Skeletal muscle tissue (tissue), 4 donors: Measurements from ENCODE around the gene LARP4. TPM values are rescaled to one million over a fixed set of nuclear protein-coding genes. Genes with fewer than 3 reads are reported as not detected.
A peak's percentile ranks its signal among the peaks of the same experiment; 100 is the strongest.
"Not testable (repeated sequence)": the region's sequence is repeated elsewhere in the genome, so short reads cannot be mapped to it uniquely, and the experiment has no call there.

ENCODE experiments used
- H3K27ac ChIP-seq: one replicate; pipeline ENCODE4 v1.7.0; 2013; ENCODE audit warnings: mild to moderate bottlenecking, low read depth, low read length, inconsistent platforms
- H3K27me3 ChIP-seq, 3 donors: one replicate each; pipeline ENCODE4 v1.7.0; 2013; ENCODE audit warnings: low read length in 3 of 3; ENCODE audit not compliant: control insufficient read depth in 3 of 3, insufficient read depth in 3 of 3
- H3K36me3 ChIP-seq, 3 donors: one replicate each; pipeline ENCODE4 v1.7.0; 2013; ENCODE audit warnings: low read length in 3 of 3; ENCODE audit not compliant: control insufficient read depth in 3 of 3, insufficient read depth in 3 of 3
- H3K4me1 ChIP-seq, 3 donors: one replicate each; pipeline ENCODE4 v1.7.0; 2013; ENCODE audit warnings: low read length in 3 of 3, mild to moderate bottlenecking in 3 of 3; ENCODE audit not compliant: control insufficient read depth in 3 of 3, insufficient read depth in 3 of 3
- H3K4me3 ChIP-seq, 3 donors: one replicate each; pipeline ENCODE4 v1.7.0; 2013; ENCODE audit warnings: low read length in 3 of 3
- H3K9ac ChIP-seq, 3 donors: one replicate each; pipeline ENCODE4 v1.7.0; 2013; ENCODE audit warnings: low read length in 3 of 3, mild to moderate bottlenecking in 3 of 3, moderate library complexity in 2 of 3, low read depth in 1 of 3
- H3K9me3 ChIP-seq, 3 donors: one replicate each; pipeline ENCODE4 v1.7.0; 2013; ENCODE audit warnings: low read length in 3 of 3; ENCODE audit not compliant: control insufficient read depth in 3 of 3
- total RNA-seq: library from RNA; depleted of rRNA; stranded (reverse); fragments of >200 nt; gene quantifications from one replicate; pipeline ENCODE4 v1.2.3, GENCODE V29; 2014
- donor health status: Osteomylitis.

LARP4 gene
- total RNA-seq, 1 donor from 2014 or later: 37.6 TPM

DNA sequence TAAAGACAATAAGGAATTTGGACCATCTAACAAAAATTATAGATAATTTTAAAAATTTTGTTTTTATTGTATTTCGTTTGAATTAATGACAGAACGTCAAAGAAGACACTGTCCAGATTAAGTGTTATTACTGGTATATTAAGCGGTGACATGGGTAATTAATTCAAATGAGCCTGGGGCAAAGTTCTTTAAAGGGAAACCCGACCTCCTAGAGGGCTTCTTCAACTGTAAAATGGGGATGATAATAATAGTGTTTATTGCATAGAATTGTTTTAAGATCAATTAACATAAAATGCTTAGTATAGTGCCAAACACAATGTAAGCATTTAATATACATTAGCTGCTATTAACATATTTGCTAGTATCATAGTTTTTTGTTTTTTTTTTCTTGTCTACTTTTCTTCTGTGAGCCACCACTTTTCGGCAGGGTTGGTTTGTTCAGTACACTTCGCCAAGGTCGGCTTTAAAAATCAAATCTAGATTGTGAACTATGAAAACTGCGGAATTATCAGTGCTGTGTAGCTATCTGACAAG, 514 bp upstream of the LARP4 start:
- H3K9me3 ChIP-seq: no peaks in the 10 kb centered on the region
- no peaks in the 10 kb centered on the region for H3K27me3 ChIP-seq
- peak overlapping the region; percentile 95 for H3K27ac ChIP-seq
- peak overlapping the region; percentile 92 to 96 (median 93) for H3K4me3 ChIP-seq
- H3K4me1 ChIP-seq: peaks cover 2 to 13% (median 12%) of the 10 kb centered on the region in 3 donors
- no peaks in the 10 kb centered on the region for H3K36me3 ChIP-seq
- H3K9ac ChIP-seq: peak overlapping the region; percentile 86 to 96 (median 92)

- Histone ChIP-seq H3K9me3 (no peaks in the 10 kb centered on the region), H3K36me3 (no peaks in the 10 kb centered on the region), H3K4me1 (peaks cover 2 to 13% (median 12%) of the 10 kb centered on the region in 3 donors), H3K9ac (peak overlapping the region; percentile 92 to 96 (median 93)), H3K4me3 (peak overlapping the region; percentile 92 to 96 (median 93)), H3K27me3 (no peaks in the 10 kb centered on the region), H3K27ac (peak overlapping the region; percentile 95)
Measured at GRCh38 chr12:50401500-50402081, 906 bp downstream of the LARP4 start.

DNA sequence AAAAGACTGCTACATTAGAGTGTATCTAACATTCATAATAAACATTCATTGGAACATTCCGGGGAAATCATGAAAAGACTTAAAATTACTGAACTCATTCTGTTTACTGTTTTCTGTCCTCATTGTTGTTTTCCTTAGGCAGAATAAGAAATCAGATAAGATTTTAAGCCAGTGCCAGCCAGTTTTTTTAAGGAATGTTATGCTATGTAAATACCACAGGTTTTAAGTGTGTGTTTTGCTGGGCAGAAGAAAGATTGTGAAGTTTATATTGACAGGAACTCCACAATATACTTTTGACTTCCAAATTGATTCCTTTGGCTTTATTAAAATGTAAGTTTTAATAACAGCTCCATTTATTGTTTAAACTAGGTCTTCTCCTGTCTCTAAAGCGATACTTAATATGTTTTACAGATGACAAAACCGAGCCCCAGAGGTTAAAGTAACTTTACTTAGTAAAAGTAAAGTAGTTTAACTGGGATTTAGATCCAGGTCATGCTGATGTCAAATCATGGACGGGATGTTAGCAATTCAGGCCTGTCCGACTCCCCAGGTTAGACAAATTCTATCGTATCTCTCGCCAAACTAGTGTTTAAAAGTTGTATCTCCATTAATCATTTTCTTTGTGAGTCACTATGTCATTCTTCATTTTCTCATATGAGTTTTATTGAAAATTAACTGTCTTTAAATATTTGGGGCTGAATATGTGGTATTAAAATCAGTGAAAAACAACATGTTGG, 1.7 kb downstream of the LARP4 start:
- Histone ChIP-seq H3K4me3 (peak overlapping the region; percentile 92 to 96 (median 93)), H3K36me3 (no peaks in the 10 kb centered on the region), H3K9me3 (no peaks in the 10 kb centered on the region), H3K9ac (peak overlapping the region; percentile 92 to 96 (median 93)), H3K27me3 (no peaks in the 10 kb centered on the region), H3K27ac (peak overlapping the region; percentile 95), H3K4me1 (peaks cover 2 to 13% (median 12%) of the 10 kb centered on the region in 3 donors)

- H3K4me3 ChIP-seq: peak overlapping the region; percentile 28 to 93 (median 92)
- H3K27ac ChIP-seq: peak overlapping the region; percentile 95
- no peaks in the 10 kb centered on the region for H3K36me3 ChIP-seq
- peaks cover 2 to 13% (median 12%) of the 10 kb centered on the region in 3 donors for H3K4me1 ChIP-seq
- no peaks in the 10 kb centered on the region for H3K27me3 ChIP-seq
- no peaks in the 10 kb centered on the region for H3K9me3 ChIP-seq
- H3K9ac ChIP-seq: peak overlapping the region; percentile 92 to 96 (median 93)
Measured at GRCh38 chr12:50403001-50403440, 2.3 kb downstream of the LARP4 start.

DNA sequence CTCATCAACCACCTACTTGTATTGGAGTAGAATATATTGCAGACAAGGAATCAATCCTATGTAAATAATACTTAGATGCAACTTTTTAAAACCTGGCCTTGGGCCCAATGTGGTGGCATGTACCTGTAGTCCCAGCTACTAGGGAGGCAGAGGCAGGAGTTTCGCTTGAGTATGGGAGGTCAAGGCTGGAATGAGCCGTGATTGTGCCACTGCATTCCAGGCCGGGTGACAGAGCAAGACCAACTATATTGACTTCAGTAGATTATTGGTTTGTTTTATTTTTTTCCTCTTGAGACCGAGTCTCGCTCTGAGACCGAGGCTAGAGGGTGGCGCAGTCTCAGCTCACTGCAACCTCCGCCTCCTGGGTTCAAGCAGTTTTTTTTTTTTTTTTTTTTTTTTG, 3.6 kb downstream of the LARP4 start:
- Histone ChIP-seq H3K4me1 (peaks cover 3 to 13% (median 12%) of the 10 kb centered on the region in 3 donors), H3K4me3 (no peak overlapping the region), H3K36me3 (no peaks in the 10 kb centered on the region), H3K9me3 (no peaks in the 10 kb centered on the region), H3K9ac (no peak overlapping the region), H3K27ac (no peak overlapping the region), H3K27me3 (no peaks in the 10 kb centered on the region)

GRCh38 chr12:50411051-50411660, 10.5 kb downstream of the LARP4 start:
- H3K27me3 ChIP-seq: no peaks in the 10 kb centered on the region
- H3K9ac ChIP-seq: no peak overlapping the region
- peaks cover 0 to 3% (median 1%) of the 10 kb centered on the region in 3 donors for H3K36me3 ChIP-seq
- H3K9me3 ChIP-seq: no peaks in the 10 kb centered on the region
- no peak overlapping the region for H3K4me3 ChIP-seq
- no peak overlapping the region for H3K27ac ChIP-seq
- H3K4me1 ChIP-seq: peaks cover 0 to 2% (median 0%) of the 10 kb centered on the region in 3 donors

DNA sequence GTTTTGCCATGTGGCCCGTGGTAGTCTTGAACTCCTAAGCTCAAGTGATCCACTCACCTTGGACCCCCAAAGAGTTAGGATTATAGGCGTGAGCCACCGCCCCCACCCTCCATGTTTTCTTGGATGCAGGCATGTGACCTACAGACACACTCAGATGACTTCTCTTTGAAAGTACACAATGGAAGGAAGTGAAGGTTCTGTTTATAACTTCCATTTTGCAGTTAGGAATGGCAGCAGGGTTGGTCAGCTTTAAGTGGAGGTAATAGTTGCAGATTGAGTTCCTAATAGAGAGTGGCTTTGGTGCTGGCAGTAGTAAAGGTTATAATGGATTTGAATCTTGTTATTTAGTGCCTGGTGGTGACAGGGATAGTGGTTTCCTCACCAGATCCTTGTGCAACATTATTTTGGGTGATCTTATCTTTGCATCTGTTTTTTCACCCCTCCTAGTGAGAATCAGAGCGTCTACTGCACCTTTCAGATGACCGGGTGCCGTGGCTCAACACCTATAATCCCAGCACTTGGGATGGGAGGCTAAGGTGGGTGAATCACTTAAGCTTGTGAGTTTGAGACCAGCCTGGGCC, 15.3 kb downstream of the LARP4 start:
- Histone ChIP-seq H3K27me3 (no peaks in the 10 kb centered on the region), H3K36me3 (peaks cover 3 to 10% (median 6%) of the 10 kb centered on the region in 3 donors), H3K4me3 (no peak overlapping the region), H3K27ac (no peak overlapping the region), H3K9me3 (no peaks in the 10 kb centered on the region), H3K9ac (no peak overlapping the region), H3K4me1 (no peaks in the 10 kb centered on the region)

DNA sequence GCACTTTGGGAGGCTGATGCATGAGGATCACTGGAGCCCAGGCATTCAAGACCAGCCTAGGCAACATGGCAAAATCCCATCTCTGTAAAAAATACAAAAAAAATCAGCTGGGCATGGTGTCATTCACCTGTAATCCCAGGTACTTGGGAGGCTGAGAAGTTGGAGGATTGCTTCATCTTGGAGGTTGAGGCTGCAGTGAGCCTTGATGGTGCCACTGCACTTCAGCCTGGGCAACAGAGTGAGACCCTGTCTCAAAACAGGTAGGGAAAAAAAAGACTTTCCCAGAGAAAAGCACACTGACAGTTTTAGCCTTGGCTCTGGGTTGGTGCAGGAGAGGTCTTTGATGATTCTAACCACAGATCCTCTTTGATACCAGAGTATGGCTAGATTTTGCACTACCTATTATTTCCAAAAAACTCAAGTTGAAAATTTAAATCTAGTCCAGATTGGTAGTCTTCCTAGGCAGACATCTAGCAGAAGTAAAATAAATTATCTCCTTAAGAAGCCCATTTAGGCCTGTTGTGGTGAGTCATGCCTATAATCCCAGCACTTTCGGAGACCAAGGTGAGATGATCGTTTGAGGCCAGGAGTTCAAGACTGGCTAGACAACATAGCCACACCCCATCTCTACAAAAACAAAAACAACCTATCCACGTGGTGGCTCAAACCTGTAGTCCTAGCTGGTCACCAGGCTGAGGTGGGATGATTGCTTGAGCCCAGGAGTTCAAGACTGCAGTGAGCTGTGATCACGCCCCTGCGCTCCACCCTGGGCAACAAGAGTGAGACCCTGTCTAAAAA, 18.6 kb downstream of the LARP4 start:
- Histone ChIP-seq H3K27ac (no peak overlapping the region), H3K9me3 (no peaks in the 10 kb centered on the region), H3K4me3 (no peak overlapping the region), H3K4me1 (no peaks in the 10 kb centered on the region), H3K27me3 (no peaks in the 10 kb centered on the region), H3K9ac (no peak overlapping the region), H3K36me3 (peaks cover 3 to 10% (median 6%) of the 10 kb centered on the region in 3 donors)

DNA sequence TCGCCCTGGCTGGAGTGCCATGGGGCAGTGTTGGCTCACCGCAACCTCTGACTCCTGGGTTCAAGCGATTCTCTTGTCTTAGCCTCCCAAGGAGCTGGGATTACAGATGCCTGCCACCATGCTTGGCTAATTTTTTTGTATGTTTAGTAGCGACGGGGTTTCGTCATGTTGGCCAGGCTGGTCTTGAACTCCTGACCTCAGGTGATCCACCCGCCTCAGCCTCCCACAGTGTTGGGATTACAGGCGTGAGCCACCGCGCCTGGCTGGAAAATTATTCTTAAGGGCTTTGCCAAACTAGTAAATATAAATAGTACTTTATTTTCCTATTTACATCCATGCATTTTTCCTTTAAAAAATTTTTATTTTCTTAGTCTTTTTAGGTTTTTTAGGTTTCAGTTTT, 22.2 kb downstream of the LARP4 start:
- not testable (repeated sequence) for H3K27me3 ChIP-seq, H3K36me3 ChIP-seq, H3K27ac ChIP-seq, H3K4me3 ChIP-seq, H3K9ac ChIP-seq, H3K9me3 ChIP-seq
- H3K4me1 ChIP-seq: peaks cover 4 to 12% (median 4%) of the 10 kb centered on the region in 3 donors
